ENCODE measurements around the gene REXO2. TPM values are rescaled to one million over a fixed set of nuclear protein-coding genes. Genes with fewer than 3 reads are reported as not detected.

The REXO2 gene
- total and polyA plus RNA-seq, 2 of the 13 experiments (the other 11 are each of a cell fraction or from before 2014, with no cell fraction given) = 95.6 to 104 TPM

DNA sequence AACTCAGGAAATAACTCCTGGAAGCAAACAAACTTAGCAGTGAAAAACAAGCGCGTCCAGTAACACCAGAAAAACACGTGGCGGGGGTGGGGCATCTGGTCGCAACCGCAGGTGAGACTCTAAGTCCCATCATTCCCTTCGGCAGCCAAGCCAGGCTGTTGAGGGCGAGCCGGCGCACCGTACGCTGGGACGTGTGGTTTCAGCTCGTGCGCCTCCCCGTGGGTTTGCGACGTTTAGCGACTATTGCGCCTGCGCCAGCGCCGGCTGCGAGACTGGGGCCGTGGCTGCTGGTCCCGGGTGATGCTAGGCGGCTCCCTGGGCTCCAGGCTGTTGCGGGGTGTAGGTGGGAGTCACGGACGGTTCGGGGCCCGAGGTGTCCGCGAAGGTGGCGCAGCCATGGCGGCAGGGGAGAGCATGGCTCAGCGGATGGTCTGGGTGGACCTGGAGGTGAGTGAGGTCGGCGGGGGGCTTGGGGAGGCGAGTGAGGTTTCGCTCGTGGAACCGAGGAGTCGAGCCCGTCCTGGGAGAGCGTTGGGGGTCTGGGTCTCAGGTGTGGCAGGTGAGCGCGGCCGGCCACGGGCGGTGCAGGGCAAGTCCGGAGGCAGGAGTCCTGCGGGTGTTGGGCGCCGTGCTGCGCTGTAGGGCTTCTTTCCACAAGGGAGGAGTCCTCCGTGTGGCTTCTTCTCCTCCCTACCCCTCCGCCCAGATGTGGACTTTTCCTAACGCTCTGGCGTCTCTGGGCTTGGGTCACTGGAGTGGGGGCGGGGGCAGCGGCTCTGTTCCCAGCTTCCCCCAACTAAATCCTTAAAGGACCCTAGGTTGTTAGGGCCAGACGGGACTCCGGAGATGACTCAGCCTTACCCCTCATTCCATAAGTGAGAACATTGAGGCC is at the start of gene REXO2 (continued):
- TF ChIP-seq ZNF225 (CRISPR knock-in tag; IDR thresholded peaks at IDR 0.05) (no peak), ZNF30 (CRISPR knock-in tag; IDR thresholded peaks at IDR 0.05) (no peak), ATF7 (IDR thresholded peaks at IDR 0.05) (no peak), ATF7 (CRISPR knock-in tag; IDR thresholded peaks at IDR 0.05) (0 out of 2 replicates have a peak, but pooled peaks have one; percentile 21), CHD2 (IDR thresholded peaks at IDR 0.05; ENCODE audit: low read depth, low read length) (peak; percentile 9; the same call in 1 of the 2 replicates), ZNF788 (CRISPR knock-in tag; IDR thresholded peaks at IDR 0.05; ENCODE audit: borderline replicate concordance) (peak; percentile 88; the same call in 1 of the 2 replicates), JDP2 (CRISPR knock-in tag; IDR thresholded peaks at IDR 0.05; ENCODE audit: borderline replicate concordance) (no peak), ZBTB1 (CRISPR knock-in tag; IDR thresholded peaks at IDR 0.05; ENCODE audit: borderline replicate concordance) (no peak), ZNF333 (CRISPR knock-in tag; IDR thresholded peaks at IDR 0.05; ENCODE audit: borderline replicate concordance) (no peak), SMC3 (IDR thresholded peaks at IDR 0.05; ENCODE audit: low read length) (no peak), ZNF841 (CRISPR knock-in tag; IDR thresholded peaks at IDR 0.05; ENCODE audit: borderline replicate concordance) (no peak), NKX3-1 (CRISPR knock-in tag; IDR thresholded peaks at IDR 0.05) (no peak), ERF (CRISPR knock-in tag; IDR thresholded peaks at IDR 0.05) (peak; percentile 65), RBM22 (optimal IDR thresholded peaks at IDR 0.05; ENCODE audit: low read length) (no peak), AGO1 (IDR thresholded peaks at IDR 0.05; ENCODE audit: low read depth, low read length, poor library complexity, severe bottlenecking) (no peak), KLF9 (CRISPR knock-in tag; IDR thresholded peaks at IDR 0.05; ENCODE audit: low read depth) (no peak), NFKBIZ (CRISPR knock-in tag; IDR thresholded peaks at IDR 0.05) (no peak), ZNF282 (IDR thresholded peaks at IDR 0.05; ENCODE audit: partially characterized antibody) (no peak), ZNF121 (CRISPR knock-in tag; IDR thresholded peaks at IDR 0.05) (0 out of 2 replicates have a peak, but pooled peaks have one; percentile 7)
- TF ChIP-seq, protein P1, sequence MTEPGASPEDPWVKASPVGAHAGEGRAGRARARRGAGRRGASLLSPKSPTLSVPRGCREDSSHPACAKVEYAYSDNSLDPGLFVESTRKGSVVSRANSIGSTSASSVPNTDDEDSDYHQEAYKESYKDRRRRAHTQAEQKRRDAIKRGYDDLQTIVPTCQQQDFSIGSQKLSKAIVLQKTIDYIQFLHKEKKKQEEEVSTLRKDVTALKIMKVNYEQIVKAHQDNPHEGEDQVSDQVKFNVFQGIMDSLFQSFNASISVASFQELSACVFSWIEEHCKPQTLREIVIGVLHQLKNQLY (CRISPR knock-in tag; IDR thresholded peaks at IDR 0.05) = no peak
- TF ChIP-seq, protein P2, sequence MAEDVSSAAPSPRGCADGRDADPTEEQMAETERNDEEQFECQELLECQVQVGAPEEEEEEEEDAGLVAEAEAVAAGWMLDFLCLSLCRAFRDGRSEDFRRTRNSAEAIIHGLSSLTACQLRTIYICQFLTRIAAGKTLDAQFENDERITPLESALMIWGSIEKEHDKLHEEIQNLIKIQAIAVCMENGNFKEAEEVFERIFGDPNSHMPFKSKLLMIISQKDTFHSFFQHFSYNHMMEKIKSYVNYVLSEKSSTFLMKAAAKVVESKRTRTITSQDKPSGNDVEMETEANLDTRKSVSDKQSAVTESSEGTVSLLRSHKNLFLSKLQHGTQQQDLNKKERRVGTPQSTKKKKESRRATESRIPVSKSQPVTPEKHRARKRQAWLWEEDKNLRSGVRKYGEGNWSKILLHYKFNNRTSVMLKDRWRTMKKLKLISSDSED (CRISPR knock-in tag; IDR thresholded peaks at IDR 0.05) = 0 out of 2 replicates have a peak, but pooled peaks have one; percentile 26
- TF ChIP-seq, protein P3, sequence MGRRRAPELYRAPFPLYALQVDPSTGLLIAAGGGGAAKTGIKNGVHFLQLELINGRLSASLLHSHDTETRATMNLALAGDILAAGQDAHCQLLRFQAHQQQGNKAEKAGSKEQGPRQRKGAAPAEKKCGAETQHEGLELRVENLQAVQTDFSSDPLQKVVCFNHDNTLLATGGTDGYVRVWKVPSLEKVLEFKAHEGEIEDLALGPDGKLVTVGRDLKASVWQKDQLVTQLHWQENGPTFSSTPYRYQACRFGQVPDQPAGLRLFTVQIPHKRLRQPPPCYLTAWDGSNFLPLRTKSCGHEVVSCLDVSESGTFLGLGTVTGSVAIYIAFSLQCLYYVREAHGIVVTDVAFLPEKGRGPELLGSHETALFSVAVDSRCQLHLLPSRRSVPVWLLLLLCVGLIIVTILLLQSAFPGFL (CRISPR knock-in tag; IDR thresholded peaks at IDR 0.05) = no peak
- TF ChIP-seq, protein P4, sequence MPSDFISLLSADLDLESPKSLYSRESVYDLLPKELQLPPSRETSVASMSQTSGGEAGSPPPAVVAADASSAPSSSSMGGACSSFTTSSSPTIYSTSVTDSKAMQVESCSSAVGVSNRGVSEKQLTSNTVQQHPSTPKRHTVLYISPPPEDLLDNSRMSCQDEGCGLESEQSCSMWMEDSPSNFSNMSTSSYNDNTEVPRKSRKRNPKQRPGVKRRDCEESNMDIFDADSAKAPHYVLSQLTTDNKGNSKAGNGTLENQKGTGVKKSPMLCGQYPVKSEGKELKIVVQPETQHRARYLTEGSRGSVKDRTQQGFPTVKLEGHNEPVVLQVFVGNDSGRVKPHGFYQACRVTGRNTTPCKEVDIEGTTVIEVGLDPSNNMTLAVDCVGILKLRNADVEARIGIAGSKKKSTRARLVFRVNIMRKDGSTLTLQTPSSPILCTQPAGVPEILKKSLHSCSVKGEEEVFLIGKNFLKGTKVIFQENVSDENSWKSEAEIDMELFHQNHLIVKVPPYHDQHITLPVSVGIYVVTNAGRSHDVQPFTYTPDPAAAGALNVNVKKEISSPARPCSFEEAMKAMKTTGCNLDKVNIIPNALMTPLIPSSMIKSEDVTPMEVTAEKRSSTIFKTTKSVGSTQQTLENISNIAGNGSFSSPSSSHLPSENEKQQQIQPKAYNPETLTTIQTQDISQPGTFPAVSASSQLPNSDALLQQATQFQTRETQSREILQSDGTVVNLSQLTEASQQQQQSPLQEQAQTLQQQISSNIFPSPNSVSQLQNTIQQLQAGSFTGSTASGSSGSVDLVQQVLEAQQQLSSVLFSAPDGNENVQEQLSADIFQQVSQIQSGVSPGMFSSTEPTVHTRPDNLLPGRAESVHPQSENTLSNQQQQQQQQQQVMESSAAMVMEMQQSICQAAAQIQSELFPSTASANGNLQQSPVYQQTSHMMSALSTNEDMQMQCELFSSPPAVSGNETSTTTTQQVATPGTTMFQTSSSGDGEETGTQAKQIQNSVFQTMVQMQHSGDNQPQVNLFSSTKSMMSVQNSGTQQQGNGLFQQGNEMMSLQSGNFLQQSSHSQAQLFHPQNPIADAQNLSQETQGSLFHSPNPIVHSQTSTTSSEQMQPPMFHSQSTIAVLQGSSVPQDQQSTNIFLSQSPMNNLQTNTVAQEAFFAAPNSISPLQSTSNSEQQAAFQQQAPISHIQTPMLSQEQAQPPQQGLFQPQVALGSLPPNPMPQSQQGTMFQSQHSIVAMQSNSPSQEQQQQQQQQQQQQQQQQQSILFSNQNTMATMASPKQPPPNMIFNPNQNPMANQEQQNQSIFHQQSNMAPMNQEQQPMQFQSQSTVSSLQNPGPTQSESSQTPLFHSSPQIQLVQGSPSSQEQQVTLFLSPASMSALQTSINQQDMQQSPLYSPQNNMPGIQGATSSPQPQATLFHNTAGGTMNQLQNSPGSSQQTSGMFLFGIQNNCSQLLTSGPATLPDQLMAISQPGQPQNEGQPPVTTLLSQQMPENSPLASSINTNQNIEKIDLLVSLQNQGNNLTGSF (CRISPR knock-in tag; IDR thresholded peaks at IDR 0.05) = no peak

Measured in HepG2 (cell line).